K562 (cell line): ENCODE data around the gene NR1D2. TPM values are rescaled to one million over a fixed set of nuclear protein-coding genes. Genes with fewer than 3 reads are reported as not detected.

Experiments
- ETS2 ChIP-seq: IDR thresholded peaks from 2 replicates; pipeline ENCODE4 v1.6.1; 2016; ENCODE audit warnings: borderline replicate concordance, missing genetic modification characterization, mild to moderate bottlenecking, moderate library complexity, missing compliant biosample characterization; ENCODE audit not compliant: poor library complexity, severe bottlenecking
- PPARD ChIP-seq: fragments of 250-450 bp; sonication (Bioruptor Pico); IDR thresholded peaks from 2 replicates; pipeline ENCODE4 v1.8.0; 2022; ENCODE audit warnings: inconsistent platforms, mild to moderate bottlenecking, moderate library complexity
- SIN3B ChIP-seq: fragments of 450-650 bp; IDR thresholded peaks from 2 replicates; pipeline ENCODE4 v1.6.1; 2017; ENCODE audit warnings: low read depth, mild to moderate bottlenecking, moderate library complexity
- ZC3H8 ChIP-seq: fragments of 450-650 bp; IDR thresholded peaks from 2 replicates; pipeline ENCODE4 v1.6.1; 2017
- ZFP91 ChIP-seq: sonication (generic); formaldehyde crosslinking; IDR thresholded peaks from 2 replicates; pipeline ENCODE4 v1.8.0; 2022; ENCODE audit warnings: mild to moderate bottlenecking, missing genetic modification reagents
- ZNF3 ChIP-seq: fragments of 250-450 bp; sonication (Bioruptor Pico); IDR thresholded peaks from 2 replicates; pipeline ENCODE4 v1.5.0; 2021; ENCODE audit warnings: mild to moderate bottlenecking, moderate library complexity
- ZNF347 ChIP-seq: fragments of 450-650 bp; formaldehyde crosslinking; IDR thresholded peaks from 2 replicates; pipeline ENCODE4 v1.4.0; 2020; ENCODE audit warnings: low read depth, mild to moderate bottlenecking, moderate library complexity
- ZNF644 ChIP-seq: fragments of 200-800 bp; sonication (Bioruptor generic); IDR thresholded peaks from 2 replicates; pipeline ENCODE4 v1.6.1; 2016; ENCODE audit warnings: low read depth, missing genetic modification characterization, missing compliant biosample characterization
- polyA plus RNA-seq, 8 experiments: library from polyadenylated mRNA; depleted of rRNA in 4 of 8; stranded (reverse) in 5 of 8; unstranded in 3 of 8; fragments of >200 nt; fragmentation: Nextera tagmentation in 2 of 8; fragmentation: Illumina TruSeq in 1 of 8; extraction: Ambion mirVana in 2 of 8; extraction: Trizol in 1 of 8; gene quantifications; 2 replicates each; pipeline versions ENCODE4 v1.2.1 to v1.2.3, GENCODE V29; 2011 to 2014; ENCODE audit warnings: inconsistent platforms in 1 of 8, missing spikeins in 1 of 8
- total RNA-seq, 7 experiments: library from RNA; depleted of rRNA in 6 of 7; stranded (reverse); fragments of >200 nt in 6 of 7; fragmentation: Illumina TruSeq in 2 of 7; extraction: Trizol in 2 of 7; gene quantifications; 2 replicates each; pipeline versions ENCODE4 v1.2.1 to v1.2.3, GENCODE V29; 2011 to 2021; ENCODE audit warnings: low replicate concordance in 1 of 7
- TF ChIP-seq, protein P1 (sequence below): fragments of 200-600 bp; sonication (generic); IDR thresholded peaks from one replicate; pipeline ENCODE4 v1.6.1; 2012; ENCODE audit warnings: mild to moderate bottlenecking, low read depth, low read length, inconsistent platforms
- TF ChIP-seq, protein P2 (sequence below), 2 experiments: fragments of 150-350 bp in 1 of 2; IDR thresholded peaks; 2 replicates each; pipeline ENCODE4 v1.6.1; 2012 to 2016; ENCODE audit warnings: low read depth in 2 of 2, low read length in 2 of 2, mild to moderate bottlenecking in 1 of 2, moderate library complexity in 1 of 2

NR1D2 gene
- total and polyA plus RNA-seq, 9 of the 15 experiments (the other 6 are each of a cell fraction or from before 2014, with no cell fraction given): 1.2 to 5.5 (median 2.9) TPM

- TF ChIP-seq, protein P1, sequence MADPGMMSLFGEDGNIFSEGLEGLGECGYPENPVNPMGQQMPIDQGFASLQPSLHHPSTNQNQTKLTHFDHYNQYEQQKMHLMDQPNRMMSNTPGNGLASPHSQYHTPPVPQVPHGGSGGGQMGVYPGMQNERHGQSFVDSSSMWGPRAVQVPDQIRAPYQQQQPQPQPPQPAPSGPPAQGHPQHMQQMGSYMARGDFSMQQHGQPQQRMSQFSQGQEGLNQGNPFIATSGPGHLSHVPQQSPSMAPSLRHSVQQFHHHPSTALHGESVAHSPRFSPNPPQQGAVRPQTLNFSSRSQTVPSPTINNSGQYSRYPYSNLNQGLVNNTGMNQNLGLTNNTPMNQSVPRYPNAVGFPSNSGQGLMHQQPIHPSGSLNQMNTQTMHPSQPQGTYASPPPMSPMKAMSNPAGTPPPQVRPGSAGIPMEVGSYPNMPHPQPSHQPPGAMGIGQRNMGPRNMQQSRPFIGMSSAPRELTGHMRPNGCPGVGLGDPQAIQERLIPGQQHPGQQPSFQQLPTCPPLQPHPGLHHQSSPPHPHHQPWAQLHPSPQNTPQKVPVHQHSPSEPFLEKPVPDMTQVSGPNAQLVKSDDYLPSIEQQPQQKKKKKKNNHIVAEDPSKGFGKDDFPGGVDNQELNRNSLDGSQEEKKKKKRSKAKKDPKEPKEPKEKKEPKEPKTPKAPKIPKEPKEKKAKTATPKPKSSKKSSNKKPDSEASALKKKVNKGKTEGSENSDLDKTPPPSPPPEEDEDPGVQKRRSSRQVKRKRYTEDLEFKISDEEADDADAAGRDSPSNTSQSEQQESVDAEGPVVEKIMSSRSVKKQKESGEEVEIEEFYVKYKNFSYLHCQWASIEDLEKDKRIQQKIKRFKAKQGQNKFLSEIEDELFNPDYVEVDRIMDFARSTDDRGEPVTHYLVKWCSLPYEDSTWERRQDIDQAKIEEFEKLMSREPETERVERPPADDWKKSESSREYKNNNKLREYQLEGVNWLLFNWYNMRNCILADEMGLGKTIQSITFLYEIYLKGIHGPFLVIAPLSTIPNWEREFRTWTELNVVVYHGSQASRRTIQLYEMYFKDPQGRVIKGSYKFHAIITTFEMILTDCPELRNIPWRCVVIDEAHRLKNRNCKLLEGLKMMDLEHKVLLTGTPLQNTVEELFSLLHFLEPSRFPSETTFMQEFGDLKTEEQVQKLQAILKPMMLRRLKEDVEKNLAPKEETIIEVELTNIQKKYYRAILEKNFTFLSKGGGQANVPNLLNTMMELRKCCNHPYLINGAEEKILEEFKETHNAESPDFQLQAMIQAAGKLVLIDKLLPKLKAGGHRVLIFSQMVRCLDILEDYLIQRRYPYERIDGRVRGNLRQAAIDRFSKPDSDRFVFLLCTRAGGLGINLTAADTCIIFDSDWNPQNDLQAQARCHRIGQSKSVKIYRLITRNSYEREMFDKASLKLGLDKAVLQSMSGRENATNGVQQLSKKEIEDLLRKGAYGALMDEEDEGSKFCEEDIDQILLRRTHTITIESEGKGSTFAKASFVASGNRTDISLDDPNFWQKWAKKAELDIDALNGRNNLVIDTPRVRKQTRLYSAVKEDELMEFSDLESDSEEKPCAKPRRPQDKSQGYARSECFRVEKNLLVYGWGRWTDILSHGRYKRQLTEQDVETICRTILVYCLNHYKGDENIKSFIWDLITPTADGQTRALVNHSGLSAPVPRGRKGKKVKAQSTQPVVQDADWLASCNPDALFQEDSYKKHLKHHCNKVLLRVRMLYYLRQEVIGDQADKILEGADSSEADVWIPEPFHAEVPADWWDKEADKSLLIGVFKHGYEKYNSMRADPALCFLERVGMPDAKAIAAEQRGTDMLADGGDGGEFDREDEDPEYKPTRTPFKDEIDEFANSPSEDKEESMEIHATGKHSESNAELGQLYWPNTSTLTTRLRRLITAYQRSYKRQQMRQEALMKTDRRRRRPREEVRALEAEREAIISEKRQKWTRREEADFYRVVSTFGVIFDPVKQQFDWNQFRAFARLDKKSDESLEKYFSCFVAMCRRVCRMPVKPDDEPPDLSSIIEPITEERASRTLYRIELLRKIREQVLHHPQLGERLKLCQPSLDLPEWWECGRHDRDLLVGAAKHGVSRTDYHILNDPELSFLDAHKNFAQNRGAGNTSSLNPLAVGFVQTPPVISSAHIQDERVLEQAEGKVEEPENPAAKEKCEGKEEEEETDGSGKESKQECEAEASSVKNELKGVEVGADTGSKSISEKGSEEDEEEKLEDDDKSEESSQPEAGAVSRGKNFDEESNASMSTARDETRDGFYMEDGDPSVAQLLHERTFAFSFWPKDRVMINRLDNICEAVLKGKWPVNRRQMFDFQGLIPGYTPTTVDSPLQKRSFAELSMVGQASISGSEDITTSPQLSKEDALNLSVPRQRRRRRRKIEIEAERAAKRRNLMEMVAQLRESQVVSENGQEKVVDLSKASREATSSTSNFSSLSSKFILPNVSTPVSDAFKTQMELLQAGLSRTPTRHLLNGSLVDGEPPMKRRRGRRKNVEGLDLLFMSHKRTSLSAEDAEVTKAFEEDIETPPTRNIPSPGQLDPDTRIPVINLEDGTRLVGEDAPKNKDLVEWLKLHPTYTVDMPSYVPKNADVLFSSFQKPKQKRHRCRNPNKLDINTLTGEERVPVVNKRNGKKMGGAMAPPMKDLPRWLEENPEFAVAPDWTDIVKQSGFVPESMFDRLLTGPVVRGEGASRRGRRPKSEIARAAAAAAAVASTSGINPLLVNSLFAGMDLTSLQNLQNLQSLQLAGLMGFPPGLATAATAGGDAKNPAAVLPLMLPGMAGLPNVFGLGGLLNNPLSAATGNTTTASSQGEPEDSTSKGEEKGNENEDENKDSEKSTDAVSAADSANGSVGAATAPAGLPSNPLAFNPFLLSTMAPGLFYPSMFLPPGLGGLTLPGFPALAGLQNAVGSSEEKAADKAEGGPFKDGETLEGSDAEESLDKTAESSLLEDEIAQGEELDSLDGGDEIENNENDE: no peak
- TF ChIP-seq, protein P2, sequence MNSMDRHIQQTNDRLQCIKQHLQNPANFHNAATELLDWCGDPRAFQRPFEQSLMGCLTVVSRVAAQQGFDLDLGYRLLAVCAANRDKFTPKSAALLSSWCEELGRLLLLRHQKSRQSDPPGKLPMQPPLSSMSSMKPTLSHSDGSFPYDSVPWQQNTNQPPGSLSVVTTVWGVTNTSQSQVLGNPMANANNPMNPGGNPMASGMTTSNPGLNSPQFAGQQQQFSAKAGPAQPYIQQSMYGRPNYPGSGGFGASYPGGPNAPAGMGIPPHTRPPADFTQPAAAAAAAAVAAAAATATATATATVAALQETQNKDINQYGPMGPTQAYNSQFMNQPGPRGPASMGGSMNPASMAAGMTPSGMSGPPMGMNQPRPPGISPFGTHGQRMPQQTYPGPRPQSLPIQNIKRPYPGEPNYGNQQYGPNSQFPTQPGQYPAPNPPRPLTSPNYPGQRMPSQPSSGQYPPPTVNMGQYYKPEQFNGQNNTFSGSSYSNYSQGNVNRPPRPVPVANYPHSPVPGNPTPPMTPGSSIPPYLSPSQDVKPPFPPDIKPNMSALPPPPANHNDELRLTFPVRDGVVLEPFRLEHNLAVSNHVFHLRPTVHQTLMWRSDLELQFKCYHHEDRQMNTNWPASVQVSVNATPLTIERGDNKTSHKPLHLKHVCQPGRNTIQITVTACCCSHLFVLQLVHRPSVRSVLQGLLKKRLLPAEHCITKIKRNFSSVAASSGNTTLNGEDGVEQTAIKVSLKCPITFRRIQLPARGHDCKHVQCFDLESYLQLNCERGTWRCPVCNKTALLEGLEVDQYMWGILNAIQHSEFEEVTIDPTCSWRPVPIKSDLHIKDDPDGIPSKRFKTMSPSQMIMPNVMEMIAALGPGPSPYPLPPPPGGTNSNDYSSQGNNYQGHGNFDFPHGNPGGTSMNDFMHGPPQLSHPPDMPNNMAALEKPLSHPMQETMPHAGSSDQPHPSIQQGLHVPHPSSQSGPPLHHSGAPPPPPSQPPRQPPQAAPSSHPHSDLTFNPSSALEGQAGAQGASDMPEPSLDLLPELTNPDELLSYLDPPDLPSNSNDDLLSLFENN (IDR thresholded peaks at IDR 0.05; ENCODE audit: low read depth in 2 of 2, low read length in 2 of 2): peak in 1 of 2 experiments; percentile 30; a peak in 1 of 4 replicates
- TF ChIP-seq ZNF347 (CRISPR knock-in tag): no peak
- TF ChIP-seq SIN3B: no peak; the same call in 1 of the 2 replicates
- TF ChIP-seq ZC3H8: no peak
- TF ChIP-seq PPARD (CRISPR knock-in tag): no peak
- no peak for TF ChIP-seq ZNF3 (CRISPR knock-in tag)
- TF ChIP-seq ETS2 (tag): no peak
- peak; percentile 15; the same call in 1 of the 2 replicates for TF ChIP-seq ZNF644 (tag)
- no peak for TF ChIP-seq ZFP91 (CRISPR knock-in tag)
These were observed 1.0 kb downstream of the NR1D2 start (continued) for GRCh38 chr3:23945913-23946687.
